ENCODE measurements around the gene ACADVL.

GRCh38 chr17:7228920-7229319 lies 9.2 kb downstream of the ACADVL start:
- TF ChIP-seq CTCF (IDR thresholded peaks at IDR 0.05) (no peak), ZFX (IDR thresholded peaks at IDR 0.05; ENCODE audit: borderline replicate concordance) (no peak)
